ENCODE results near the gene ZFP82. TPM values are rescaled to one million over a fixed set of nuclear protein-coding genes. Genes with fewer than 3 reads are reported as not detected.
A peak's percentile ranks its signal among the peaks of the same experiment; 100 is the strongest.

Gene ZFP82
- 16.1 TPM for total RNA-seq (ENCODE audit: unreplicated experiment)
- long read RNA-seq, partial matches to known transcripts, result 1 of 8 reads
- long read RNA-seq, other reads (novel, unspliced or antisense), result 4 of 8 reads

GRCh38 chr19:36418287-36419001 lies at the start of gene ZFP82:
Gene ZFP82, minus strand, starts transcription at chr19:36418644. Its CDS starts 8,855 bp downstream, at chr19:36409789.
- Mint-ChIP-seq H3K27me3 (ENCODE audit: unreplicated experiment) (peaks cover 10% of the 10 kb centered on the region), H3K36me3 (ENCODE audit: unreplicated experiment) (peaks cover 10% of the 10 kb centered on the region), H3K4me1 (ENCODE audit: low read depth, unreplicated experiment) (peaks cover 1% of the 10 kb centered on the region), H3K4me3 (ENCODE audit: unreplicated experiment) (peak within 1 kb of the TSS; percentile 95), H3K27ac (ENCODE audit: unreplicated experiment) (peak within 1 kb of the TSS; percentile 94), H3K9me3 (ENCODE audit: unreplicated experiment) (peaks cover 17% of the 10 kb centered on the region)
- TF ChIP-seq CTCF (IDR thresholded peaks at IDR 0.05; ENCODE audit: partially characterized antibody, unreplicated experiment), result no peak
- peak; percentile 95 for DNase-seq

- DNase-seq, result no peak
- Mint-ChIP-seq H3K27ac (ENCODE audit: unreplicated experiment) (no peak overlapping the region), H3K4me1 (ENCODE audit: low read depth, unreplicated experiment) (no peaks in the 10 kb centered on the region), H3K36me3 (ENCODE audit: unreplicated experiment) (peaks cover 21% of the 10 kb centered on the region), H3K9me3 (ENCODE audit: unreplicated experiment) (no peaks in the 10 kb centered on the region), H3K4me3 (ENCODE audit: unreplicated experiment) (no peak overlapping the region), H3K27me3 (ENCODE audit: unreplicated experiment) (no peaks in the 10 kb centered on the region)
- TF ChIP-seq CTCF (IDR thresholded peaks at IDR 0.05; ENCODE audit: partially characterized antibody, unreplicated experiment), result no peak
Observed at GRCh38 chr19:36460046-36460445, 41.6 kb upstream of the ZFP82 start.

DNA sequence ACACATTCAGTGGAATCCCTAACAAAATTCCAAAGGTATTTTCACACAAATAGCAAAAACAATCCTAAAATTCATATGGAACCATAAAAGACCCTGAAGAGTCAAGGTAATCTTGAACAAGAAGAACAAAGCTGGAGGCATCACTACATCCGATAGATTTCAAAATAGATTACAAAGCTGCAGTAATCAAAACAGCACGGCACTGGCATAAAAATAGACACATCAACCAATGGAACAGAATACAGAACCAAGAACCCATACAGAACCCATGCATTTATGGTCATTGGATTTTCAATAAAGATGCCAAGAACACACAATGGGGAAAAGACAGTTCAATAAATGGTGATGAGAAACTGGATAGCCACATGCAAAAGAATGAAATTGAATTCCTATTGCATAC lies 38.4 kb upstream of the ZFP82 start:
- H3K4me1 Mint-ChIP-seq (ENCODE audit: low read depth, unreplicated experiment), result no peaks in the 10 kb centered on the region
- peaks cover 2% of the 10 kb centered on the region for H3K27me3 Mint-ChIP-seq (ENCODE audit: unreplicated experiment)
- H3K4me3 Mint-ChIP-seq (ENCODE audit: unreplicated experiment), result no peak overlapping the region
- peaks cover 33% of the 10 kb centered on the region for H3K36me3 Mint-ChIP-seq (ENCODE audit: unreplicated experiment)
- TF ChIP-seq CTCF (IDR thresholded peaks at IDR 0.05; ENCODE audit: partially characterized antibody, unreplicated experiment), result no peak
- peaks cover 5% of the 10 kb centered on the region for H3K9me3 Mint-ChIP-seq (ENCODE audit: unreplicated experiment)
- H3K27ac Mint-ChIP-seq (ENCODE audit: unreplicated experiment), result no peak overlapping the region
- no peak for DNase-seq

- Mint-ChIP-seq H3K27ac (ENCODE audit: unreplicated experiment) (no peak overlapping the region), H3K4me3 (ENCODE audit: unreplicated experiment) (no peak overlapping the region), H3K36me3 (ENCODE audit: unreplicated experiment) (peaks cover 64% of the 10 kb centered on the region), H3K4me1 (ENCODE audit: low read depth, unreplicated experiment) (no peaks in the 10 kb centered on the region), H3K27me3 (ENCODE audit: unreplicated experiment) (peaks cover 2% of the 10 kb centered on the region), H3K9me3 (ENCODE audit: unreplicated experiment) (peaks cover 16% of the 10 kb centered on the region)
- TF ChIP-seq CTCF (IDR thresholded peaks at IDR 0.05; ENCODE audit: partially characterized antibody, unreplicated experiment), result no peak
- DNase-seq, result no peak
Observed at GRCh38 chr19:36449059-36449670, 30.7 kb upstream of the ZFP82 start.

DNA sequence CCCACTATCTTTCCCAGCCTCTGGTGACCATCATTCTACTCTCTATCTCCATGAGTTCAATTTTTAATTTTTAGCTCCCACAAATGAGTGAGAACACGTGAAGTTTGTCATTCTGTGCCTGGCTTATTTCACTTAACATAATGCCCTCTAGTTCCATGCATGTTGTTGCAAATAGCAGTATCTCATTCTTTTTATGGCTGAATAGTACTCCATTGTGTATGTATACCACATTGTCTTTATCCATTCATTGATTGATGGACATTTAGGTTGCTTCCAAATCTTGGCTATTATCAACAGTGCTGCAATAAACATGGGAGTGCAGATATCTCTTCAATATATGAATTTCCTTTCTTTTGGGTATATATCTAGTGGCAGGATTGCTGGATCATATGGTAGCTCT lies 22.9 kb upstream of the ZFP82 start:
- Mint-ChIP-seq H3K9me3 (ENCODE audit: unreplicated experiment) (peaks cover 15% of the 10 kb centered on the region), H3K4me1 (ENCODE audit: low read depth, unreplicated experiment) (no peaks in the 10 kb centered on the region), H3K36me3 (ENCODE audit: unreplicated experiment) (peaks cover 29% of the 10 kb centered on the region), H3K4me3 (ENCODE audit: unreplicated experiment) (no peak overlapping the region), H3K27me3 (ENCODE audit: unreplicated experiment) (peaks cover 2% of the 10 kb centered on the region), H3K27ac (ENCODE audit: unreplicated experiment) (no peak overlapping the region)
- no peak for DNase-seq
- TF ChIP-seq CTCF (IDR thresholded peaks at IDR 0.05; ENCODE audit: partially characterized antibody, unreplicated experiment), result no peak

Data from glutamatergic neuron (in vitro differentiated cells).